HG03520 (cell line): ENCODE results near the gene TMPRSS6.

Source experiments
- ATAC-seq: cut with Tn5 transposase; IDR thresholded peaks from one replicate; pipeline ENCODE4 v1.9.1; 2021; ENCODE audit warnings: mild to moderate bottlenecking, moderate library complexity; ENCODE audit not compliant: unreplicated experiment

Gene TMPRSS6

GRCh38 chr22:37141476-37141875 lies 32.0 kb upstream of the TMPRSS6 start:
- ATAC-seq = no peak

- ATAC-seq = no peak
Measured at GRCh38 chr22:37140686-37141323, 31.3 kb upstream of the TMPRSS6 start.

GRCh38 chr22:37139762-37140161 lies 30.2 kb upstream of the TMPRSS6 start:
- ATAC-seq = no peak

- no peak for ATAC-seq
Measured at GRCh38 chr22:37138849-37139561, 29.5 kb upstream of the TMPRSS6 start.

GRCh38 chr22:37137903-37138665 lies 28.6 kb upstream of the TMPRSS6 start:
- ATAC-seq = no peak

DNA sequence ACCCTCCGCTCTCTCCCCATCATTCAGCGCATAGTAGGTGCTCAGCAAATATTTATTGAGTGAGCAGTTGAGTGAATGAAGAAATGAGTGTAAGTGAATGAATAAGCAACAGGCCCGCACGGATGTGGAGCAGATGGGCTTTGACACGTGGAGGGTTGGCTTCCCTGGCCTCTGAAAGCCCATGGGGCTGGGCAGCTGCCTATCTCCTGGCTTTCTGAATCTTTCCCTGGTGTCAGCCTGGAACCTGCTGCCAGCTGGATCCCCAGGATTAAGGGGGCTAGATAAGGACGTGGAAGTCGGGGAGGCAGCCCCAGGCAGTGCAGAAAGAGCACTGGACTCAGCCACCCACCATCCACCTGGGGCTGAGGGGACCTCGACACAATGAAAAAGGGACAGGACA lies 27.6 kb upstream of the TMPRSS6 start:
- ATAC-seq = no peak

DNA sequence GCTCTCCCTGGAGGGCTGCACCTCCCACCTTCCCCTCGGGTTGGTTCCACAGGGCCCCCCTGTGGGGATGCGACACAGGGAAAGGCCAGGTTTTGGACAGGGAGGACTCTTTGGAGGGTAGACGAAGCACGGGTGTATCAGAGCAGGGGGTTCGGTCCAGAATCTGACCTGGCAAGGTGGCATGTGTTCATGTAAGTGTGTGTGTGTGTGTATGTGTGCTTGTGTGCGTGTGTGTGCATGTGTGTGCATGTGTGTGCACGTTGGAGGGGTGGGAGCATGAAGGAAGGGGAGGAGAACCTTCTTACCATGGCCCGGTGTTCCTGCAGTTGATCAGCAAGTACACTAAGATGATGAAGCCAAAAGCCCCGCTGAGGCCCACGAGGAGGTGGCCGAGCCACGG lies 25.5 kb upstream of the TMPRSS6 start:
- ATAC-seq = no peak

- no peak for ATAC-seq
Measured at GRCh38 chr22:37133304-37134018, 23.9 kb upstream of the TMPRSS6 start.

DNA sequence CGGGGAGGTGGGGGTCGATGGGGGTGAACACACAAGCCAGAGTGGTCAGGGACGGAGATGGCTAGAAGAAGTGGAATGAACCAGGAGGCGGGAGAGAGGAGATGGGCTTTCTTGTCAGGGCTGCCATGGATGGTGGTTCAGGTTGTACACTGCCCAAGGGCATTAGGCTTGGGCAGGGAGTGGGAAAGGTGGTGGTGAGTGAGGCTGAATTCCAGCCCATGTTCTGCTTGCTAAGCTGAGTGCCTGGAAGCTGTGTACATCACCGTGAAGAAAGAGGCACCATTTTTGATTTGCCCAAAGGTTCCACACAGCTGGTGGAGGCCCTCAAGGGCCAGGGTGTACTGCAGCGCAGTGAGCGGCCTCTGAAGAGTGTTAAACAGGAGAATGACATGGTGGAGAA lies 23.3 kb upstream of the TMPRSS6 start:
- ATAC-seq = no peak

GRCh38 chr22:37129866-37130441 lies 20.4 kb upstream of the TMPRSS6 start:
- ATAC-seq = no peak

DNA sequence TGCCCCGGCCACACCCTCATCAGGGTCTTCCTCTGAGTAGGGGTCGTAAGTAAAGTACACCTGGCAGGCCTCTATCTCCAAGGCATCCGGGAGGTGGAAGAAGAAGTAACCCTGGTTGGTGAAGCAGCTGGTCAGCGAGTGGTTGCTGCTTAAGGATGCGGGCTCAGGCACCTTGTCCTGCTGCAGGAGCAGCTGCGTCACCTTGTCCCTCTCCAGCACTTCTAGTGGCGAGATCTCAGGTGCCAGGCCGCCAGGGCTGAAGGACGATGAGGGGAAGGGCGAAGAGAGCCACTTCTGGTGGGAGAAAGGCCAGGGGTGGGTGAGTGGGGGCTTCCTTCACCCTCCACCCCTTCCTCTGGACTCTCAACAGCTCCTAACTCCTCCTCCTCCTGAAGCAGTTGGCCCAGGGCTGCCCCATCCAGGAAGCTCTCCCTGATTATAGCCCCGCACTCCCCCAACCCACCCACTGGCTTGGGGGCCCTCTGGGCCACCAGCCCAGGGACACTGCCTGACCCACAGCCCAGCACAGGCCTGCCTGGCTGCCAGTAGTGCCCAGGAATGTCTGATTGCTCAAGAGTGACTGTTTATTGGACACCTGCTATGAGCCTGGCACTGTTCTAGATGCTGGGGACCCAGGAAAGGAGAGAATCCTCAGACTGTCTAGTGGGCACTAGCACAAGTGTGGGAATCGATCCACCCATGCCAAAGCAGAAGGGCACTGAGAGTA lies 19.2 kb upstream of the TMPRSS6 start:
- no peak for ATAC-seq

GRCh38 chr22:37127350-37127878 lies 17.9 kb upstream of the TMPRSS6 start:
- ATAC-seq = no peak

DNA sequence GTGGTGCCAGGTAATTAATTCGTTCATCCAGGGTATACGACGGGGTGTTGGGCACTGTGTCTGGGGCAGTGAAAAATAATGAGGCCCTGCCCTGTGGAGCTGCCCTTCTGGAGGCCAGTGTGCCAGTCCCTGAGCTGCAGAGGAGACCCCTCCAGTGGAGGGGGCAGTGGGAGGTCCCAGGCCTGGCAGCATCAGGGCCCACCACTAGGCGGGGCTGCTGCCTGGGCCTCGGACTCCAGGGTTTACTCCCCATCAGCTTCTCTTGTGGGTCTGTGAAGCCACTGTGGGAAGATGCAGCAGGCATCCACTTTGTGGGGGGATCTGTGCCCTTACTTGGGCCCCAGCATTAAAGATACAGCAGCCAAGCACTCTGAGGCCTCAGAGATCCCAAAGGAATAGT lies 17.4 kb upstream of the TMPRSS6 start:
- ATAC-seq = no peak

GRCh38 chr22:37126383-37126782 lies 16.9 kb upstream of the TMPRSS6 start:
- ATAC-seq = no peak

DNA sequence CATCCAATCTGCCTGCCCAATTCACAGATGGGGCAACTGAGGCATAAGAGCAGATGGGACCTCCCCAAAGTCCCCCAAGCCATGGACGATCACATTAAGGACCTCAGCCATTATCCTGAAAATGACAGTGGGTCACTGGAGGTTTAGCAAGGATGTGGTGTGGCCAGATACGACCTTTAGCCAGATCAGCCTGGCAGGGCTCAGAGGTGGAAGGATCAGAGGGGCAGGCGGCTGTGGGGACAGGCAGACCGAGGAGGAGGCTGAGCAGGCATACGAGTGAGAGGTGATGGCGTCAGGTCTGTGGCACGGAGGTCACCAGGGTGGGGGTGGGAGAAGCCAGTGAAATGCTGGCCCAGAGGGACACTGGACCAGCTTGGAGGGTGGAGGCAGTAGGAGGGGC lies 14.1 kb upstream of the TMPRSS6 start:
- no peak for ATAC-seq

DNA sequence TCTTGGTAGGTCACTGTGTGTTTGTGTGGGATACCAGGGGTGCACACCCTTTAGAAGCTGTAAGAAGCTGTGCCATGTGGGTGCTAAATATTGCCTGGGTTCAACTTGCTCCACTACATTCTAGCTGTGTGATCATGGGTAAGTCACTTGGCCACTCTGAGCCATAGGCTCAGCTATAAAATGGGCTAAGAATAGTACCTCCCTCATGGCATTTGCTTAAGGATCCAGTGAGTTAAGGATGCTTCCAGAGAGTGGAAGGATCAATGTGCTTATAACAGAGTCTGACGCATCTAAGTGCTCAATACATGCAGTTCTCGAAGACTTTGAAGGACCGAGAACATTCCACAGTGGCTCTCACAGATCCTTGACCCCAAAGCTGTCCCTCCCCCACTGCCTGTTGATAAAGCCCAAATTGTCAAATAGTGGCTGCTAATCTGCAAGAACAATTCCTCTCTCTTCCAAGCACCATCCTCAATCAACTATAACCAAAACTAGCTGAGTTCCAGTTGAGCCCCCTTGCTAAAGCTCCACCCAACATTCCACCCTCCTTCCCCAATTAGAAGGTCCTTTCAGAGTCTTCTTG lies 13.2 kb upstream of the TMPRSS6 start:
- no peak for ATAC-seq

DNA sequence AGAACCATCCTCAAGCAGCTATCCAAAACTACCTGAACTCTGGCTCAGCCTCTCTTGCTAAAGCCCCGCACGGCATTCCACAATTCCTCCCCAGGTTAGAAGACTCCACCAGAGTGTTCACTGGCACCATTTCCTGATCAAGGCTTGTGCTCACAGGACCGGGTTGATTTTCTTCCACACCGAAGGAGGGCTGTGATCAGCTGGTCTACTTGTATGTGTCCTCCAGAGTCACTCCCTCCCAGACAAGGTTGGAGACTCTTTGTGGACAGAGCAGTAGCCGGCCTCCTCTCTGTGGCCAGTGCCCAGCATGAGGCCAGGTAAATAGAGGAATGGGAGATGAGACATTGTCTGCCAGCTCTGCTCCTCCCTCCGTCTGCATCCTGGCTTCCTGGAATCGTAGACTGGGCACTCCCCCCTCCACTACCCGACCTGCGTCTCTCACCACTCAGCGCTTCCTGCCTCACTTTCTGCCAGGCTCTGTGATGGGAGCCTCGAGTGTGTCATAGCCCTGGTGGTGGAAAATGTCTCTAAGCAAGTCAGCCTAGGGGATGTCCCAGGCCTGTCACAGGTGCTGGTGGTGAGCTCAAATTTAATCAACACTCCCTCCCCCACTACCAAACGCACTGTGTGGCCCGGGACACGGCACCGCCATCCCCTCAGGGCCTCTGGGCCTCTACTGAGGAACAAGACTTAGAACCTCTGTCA lies 12.5 kb upstream of the TMPRSS6 start:
- ATAC-seq = peak; percentile 72

DNA sequence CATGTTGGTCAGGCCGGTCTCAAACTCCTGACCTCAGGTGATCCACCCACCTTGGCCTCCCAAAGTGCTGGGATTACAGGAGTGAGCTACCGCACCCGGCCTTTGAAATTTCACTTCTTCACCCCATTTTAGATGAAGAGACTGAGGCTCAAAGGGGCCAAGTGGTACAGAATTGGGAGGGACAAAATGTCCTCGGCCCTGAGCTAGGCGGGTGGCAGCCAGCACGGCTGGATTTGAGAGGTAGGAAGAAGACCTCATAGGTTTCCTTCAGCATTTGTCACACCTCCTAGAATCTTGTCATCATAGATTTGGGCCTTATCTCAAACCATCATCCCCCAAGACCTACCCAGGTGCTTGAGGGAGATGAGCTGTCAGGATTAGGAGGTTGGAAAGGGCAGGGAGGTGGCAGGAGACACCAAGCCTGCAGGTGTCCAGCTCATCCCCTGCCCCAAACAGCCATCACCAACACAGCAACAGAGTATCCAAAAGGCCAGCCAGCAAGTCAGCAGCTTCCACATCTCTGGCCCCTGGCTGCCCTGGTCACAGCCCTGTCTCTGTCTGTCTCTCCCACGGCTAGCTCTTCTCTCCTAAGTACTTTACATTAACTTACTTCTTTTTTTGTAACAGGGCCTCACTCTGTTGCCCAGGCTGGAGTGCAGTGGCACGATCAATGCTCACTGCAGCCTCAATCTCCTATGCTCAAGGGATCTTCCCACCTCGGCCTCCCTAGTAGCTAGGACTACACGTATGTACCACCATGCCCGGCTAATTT lies 11.2 kb upstream of the TMPRSS6 start:
- no peak for ATAC-seq
